Measurements from ENCODE around the gene P2RX7. TPM values are rescaled to one million over a fixed set of nuclear protein-coding genes. Genes with fewer than 3 reads are reported as not detected.

Gene P2RX7
- total RNA-seq, 1 experiment from 2014 or later = 0.17 TPM

DNA sequence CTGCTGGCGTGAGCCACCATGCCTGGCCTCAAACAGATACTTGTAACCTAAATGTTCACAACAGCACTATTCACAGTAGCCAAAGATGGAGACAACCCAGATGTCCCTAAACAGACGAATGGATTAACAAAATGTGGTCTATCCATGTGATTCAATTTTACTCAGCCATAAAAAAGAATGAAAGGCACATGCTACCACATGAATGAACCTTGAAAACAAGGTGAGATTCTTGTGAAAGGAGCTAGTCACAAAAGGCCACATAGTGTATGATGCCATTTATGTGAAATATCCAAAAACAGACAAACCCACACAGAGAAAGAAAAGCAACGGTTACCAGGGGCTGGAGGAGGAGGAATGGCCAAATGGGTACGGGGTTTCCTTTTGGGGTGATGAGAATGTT, 19.6 kb upstream of the P2RX7 start:
- DNase-seq (ENCODE audit: low spot score) = no peak
- Histone ChIP-seq H3K27ac (ENCODE audit: low read depth, low read length, poor library complexity, severe bottlenecking) (no peak overlapping the region), H3K4me1 (ENCODE audit: insufficient read depth, low read length, poor library complexity, severe bottlenecking) (no peaks in the 10 kb centered on the region), H3K36me3 (ENCODE audit: insufficient read depth, low read length, poor library complexity, severe bottlenecking) (no peaks in the 10 kb centered on the region), H3K4me3 (ENCODE audit: low read depth, low read length, poor library complexity, severe bottlenecking) (no peak overlapping the region), H3K9me3 (ENCODE audit: low read depth, low read length, poor library complexity, severe bottlenecking) (no peaks in the 10 kb centered on the region), H3K27me3 (replicated peaks; ENCODE audit: insufficient read depth, low read depth, low read length, poor library complexity) (no peaks in the 10 kb centered on the region)
- POLR2A ChIA-PET (ENCODE audit: low non-redundant PET) = no interaction called here
- intact Hi-C loops (cut with micrococcal nuclease; ENCODE audit: unreplicated experiment) = loop anchor here (5.0 to 10.0 kb wide), 2 partner anchors 531 to 758 kb away; partner anchors contain the start of gene POP5
- CTCF ChIA-PET = no interaction called here
- TF ChIP-seq CTCF (conservative IDR thresholded peaks at IDR 0.05; ENCODE audit: low read depth, low read length) = no peak
- no peak for TF ChIP-seq EZH2 (IDR thresholded peaks at IDR 0.05; ENCODE audit: borderline replicate concordance, low read depth, low read length, poor library complexity, severe bottlenecking)
- no TSS peak for BruUV-seq (replicated peaks)

DNA sequence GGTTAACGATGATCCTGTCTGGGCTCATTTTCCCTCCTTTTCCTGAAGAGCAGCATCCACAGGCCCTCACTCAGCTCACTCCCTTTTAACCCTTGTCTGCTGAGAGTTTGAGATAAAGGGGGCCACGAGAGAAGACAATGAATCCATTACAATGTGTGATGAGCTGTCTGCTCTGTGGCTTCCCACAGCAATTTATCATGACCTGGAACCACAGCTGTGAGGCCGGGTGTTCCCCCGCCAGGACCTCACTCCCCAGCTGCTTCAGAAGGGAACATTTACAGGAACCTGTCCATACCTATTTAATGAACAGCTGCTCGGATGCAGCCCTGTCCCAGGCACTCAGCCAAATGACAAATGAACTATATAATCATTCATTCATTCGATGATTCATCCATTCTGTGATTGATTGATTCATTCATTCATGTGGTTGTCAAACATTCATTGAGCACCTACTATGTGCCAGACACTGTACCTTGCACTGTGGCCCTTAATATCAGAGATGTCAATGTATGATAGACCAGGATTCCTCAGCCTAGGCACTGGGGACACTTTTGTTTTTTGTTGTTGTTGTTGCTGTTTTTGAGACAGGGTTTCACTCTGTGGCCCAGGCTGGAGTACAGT, 18.5 kb upstream of the P2RX7 start:
- CTCF ChIA-PET = no interaction called here
- no TSS peak for BruUV-seq (replicated peaks)
- H3K27ac ChIP-seq (ENCODE audit: low read depth, low read length, poor library complexity, severe bottlenecking) = no peak overlapping the region

DNA sequence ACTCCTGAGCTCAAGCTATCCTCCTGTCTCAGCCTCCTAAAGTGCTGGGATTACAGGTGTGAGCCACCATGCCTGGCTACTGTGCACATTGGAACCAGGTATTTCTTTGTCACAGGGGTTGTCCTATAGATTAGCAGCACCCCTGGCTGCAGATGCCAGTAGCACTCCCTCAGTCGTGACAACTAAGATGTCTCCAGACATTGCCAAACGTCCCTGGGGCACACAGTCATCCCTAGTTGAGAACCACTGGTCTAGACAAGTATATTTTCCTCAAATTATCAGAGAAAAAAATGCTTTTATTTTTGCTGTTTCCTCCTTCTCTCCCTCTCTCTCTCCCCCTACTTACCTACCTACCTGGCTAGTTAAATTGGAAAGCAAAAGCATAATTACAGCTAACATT, 17.9 kb upstream of the P2RX7 start:
- ChIA-PET POLR2A (ENCODE audit: low non-redundant PET) (no interaction called here), CTCF (no interaction called here)
- Histone ChIP-seq H3K9me3 (ENCODE audit: low read depth, low read length, poor library complexity, severe bottlenecking) (no peaks in the 10 kb centered on the region), H3K36me3 (ENCODE audit: insufficient read depth, low read length, poor library complexity, severe bottlenecking) (no peaks in the 10 kb centered on the region), H3K4me1 (ENCODE audit: insufficient read depth, low read length, poor library complexity, severe bottlenecking) (no peaks in the 10 kb centered on the region), H3K4me3 (ENCODE audit: low read depth, low read length, poor library complexity, severe bottlenecking) (no peak overlapping the region), H3K27ac (ENCODE audit: low read depth, low read length, poor library complexity, severe bottlenecking) (no peak overlapping the region), H3K27me3 (replicated peaks; ENCODE audit: insufficient read depth, low read depth, low read length, poor library complexity) (no peaks in the 10 kb centered on the region)
- TF ChIP-seq CTCF (conservative IDR thresholded peaks at IDR 0.05; ENCODE audit: low read depth, low read length) (no peak), EZH2 (IDR thresholded peaks at IDR 0.05; ENCODE audit: borderline replicate concordance, low read depth, low read length, poor library complexity, severe bottlenecking) (no peak)
- DNase-seq (ENCODE audit: low spot score) = no peak
- intact Hi-C loops (cut with micrococcal nuclease; ENCODE audit: unreplicated experiment) = loop anchor here (5.0 to 10.0 kb wide), 2 partner anchors 533 to 760 kb away; partner anchors contain the start of gene POP5
- no TSS peak for BruUV-seq (replicated peaks)

More for the DNA sequence above, 18.5 kb upstream of the P2RX7 start:
- Histone ChIP-seq H3K4me1 (ENCODE audit: insufficient read depth, low read length, poor library complexity, severe bottlenecking) (no peaks in the 10 kb centered on the region), H3K36me3 (ENCODE audit: insufficient read depth, low read length, poor library complexity, severe bottlenecking) (no peaks in the 10 kb centered on the region), H3K27me3 (replicated peaks; ENCODE audit: insufficient read depth, low read depth, low read length, poor library complexity) (no peaks in the 10 kb centered on the region), H3K4me3 (ENCODE audit: low read depth, low read length, poor library complexity, severe bottlenecking) (no peak overlapping the region), H3K9me3 (ENCODE audit: low read depth, low read length, poor library complexity, severe bottlenecking) (no peaks in the 10 kb centered on the region)
- POLR2A ChIA-PET (ENCODE audit: low non-redundant PET) = no interaction called here
- intact Hi-C loops (cut with micrococcal nuclease; ENCODE audit: unreplicated experiment) = loop anchor here (5.0 to 10.0 kb wide), 2 partner anchors 532 to 759 kb away; partner anchors contain the start of gene POP5
- TF ChIP-seq CTCF (conservative IDR thresholded peaks at IDR 0.05; ENCODE audit: low read depth, low read length) = no peak
- no peak for TF ChIP-seq EZH2 (IDR thresholded peaks at IDR 0.05; ENCODE audit: borderline replicate concordance, low read depth, low read length, poor library complexity, severe bottlenecking)
- no peak for DNase-seq (ENCODE audit: low spot score)

Measured in A673 (cell line).